Transverse colon (tissue), 4 donors: Measurements from ENCODE around the gene FRMPD4.

Source experiments
- EP300 ChIP-seq: sonication (generic); formaldehyde crosslinking; IDR thresholded peaks from one replicate; pipeline ENCODE4 v1.6.1; 2017; ENCODE audit warnings: antibody characterized with exemption, low read depth
- POLR2A ChIP-seq: fragments of 450-650 bp; IDR thresholded peaks from one replicate; pipeline ENCODE4 v1.6.1; 2016; ENCODE audit warnings: antibody characterized with exemption, mild to moderate bottlenecking, moderate library complexity
- POLR2AphosphoS5 ChIP-seq, 3 donors: sonication (generic); formaldehyde crosslinking; IDR thresholded peaks; one replicate each; pipeline ENCODE4 v1.6.1; 2016; ENCODE audit warnings: antibody characterized with exemption in 3 of 3
- TF ChIP-seq, protein P1 (sequence below), 5 experiments: fragments of 200-600 bp in 3 of 5; fragments of 450-650 bp in 2 of 5; sonication (generic) in 3 of 5; IDR thresholded peaks; 1 replicate in 2 of 5; 2 replicates in 3 of 5; pipeline ENCODE4 v1.5.1; 2016 to 2017; ENCODE audit warnings: antibody characterized with exemption in 5 of 5, inconsistent platforms in 3 of 5, mild to moderate bottlenecking in 2 of 5, moderate library complexity in 1 of 5

DNA sequence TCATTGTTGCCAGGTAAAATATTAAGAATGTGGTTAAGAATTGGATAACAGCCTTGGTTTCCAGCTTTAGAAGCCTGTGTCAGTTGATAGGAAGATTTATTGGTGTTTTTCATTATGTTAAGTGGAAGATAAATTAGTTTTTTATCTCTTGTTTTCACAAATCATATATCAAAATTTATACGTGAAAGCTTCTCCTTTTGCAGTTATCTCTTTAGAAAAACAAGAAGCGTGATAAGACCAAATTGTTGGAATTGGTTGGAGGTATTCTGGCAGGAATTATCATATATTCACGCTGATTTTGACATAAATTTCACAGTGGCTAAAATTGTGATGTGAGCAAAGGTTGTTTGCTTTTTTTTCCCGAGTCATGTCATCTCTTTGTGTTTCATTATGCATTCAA lies 90.6 kb downstream of the FRMPD4 start:
- TF ChIP-seq, protein P1, sequence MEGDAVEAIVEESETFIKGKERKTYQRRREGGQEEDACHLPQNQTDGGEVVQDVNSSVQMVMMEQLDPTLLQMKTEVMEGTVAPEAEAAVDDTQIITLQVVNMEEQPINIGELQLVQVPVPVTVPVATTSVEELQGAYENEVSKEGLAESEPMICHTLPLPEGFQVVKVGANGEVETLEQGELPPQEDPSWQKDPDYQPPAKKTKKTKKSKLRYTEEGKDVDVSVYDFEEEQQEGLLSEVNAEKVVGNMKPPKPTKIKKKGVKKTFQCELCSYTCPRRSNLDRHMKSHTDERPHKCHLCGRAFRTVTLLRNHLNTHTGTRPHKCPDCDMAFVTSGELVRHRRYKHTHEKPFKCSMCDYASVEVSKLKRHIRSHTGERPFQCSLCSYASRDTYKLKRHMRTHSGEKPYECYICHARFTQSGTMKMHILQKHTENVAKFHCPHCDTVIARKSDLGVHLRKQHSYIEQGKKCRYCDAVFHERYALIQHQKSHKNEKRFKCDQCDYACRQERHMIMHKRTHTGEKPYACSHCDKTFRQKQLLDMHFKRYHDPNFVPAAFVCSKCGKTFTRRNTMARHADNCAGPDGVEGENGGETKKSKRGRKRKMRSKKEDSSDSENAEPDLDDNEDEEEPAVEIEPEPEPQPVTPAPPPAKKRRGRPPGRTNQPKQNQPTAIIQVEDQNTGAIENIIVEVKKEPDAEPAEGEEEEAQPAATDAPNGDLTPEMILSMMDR (IDR thresholded peaks at IDR 0.05): no peak
- TF ChIP-seq EP300 (no peak), POLR2A (no peak), POLR2AphosphoS5 (IDR thresholded peaks at IDR 0.05) (no peak)
